IPS DF 4.7 (cell line): Measurements from ENCODE around the gene OR6B2.
"Not testable (repeated sequence)": the region's sequence is repeated elsewhere in the genome, so short reads cannot be mapped to it uniquely, and the experiment has no call there.

Experiments
- DNase-seq: peaks from one replicate; pipeline ENCODE4 v3.0.0-alpha.2; 2013; ENCODE audit warnings: low spot score; ENCODE audit errors: extremely low read depth

Gene OR6B2

GRCh38 chr2:240030379-240031094, at the start of gene OR6B2:
Gene OR6B2 (minus strand): TSS chr2:240030429. CDS start chr2:240030429, 0 bp downstream.
- no peak for DNase-seq

- no peak for DNase-seq
Observed at GRCh38 chr2:240078631-240079030, 48.4 kb upstream of the OR6B2 start.

- DNase-seq = no peak
Observed at GRCh38 chr2:240077442-240077841, 47.2 kb upstream of the OR6B2 start.

GRCh38 chr2:240074545-240074944, 44.3 kb upstream of the OR6B2 start:
- no peak for DNase-seq

- no peak for DNase-seq
Observed at GRCh38 chr2:240070907-240071306, 40.7 kb upstream of the OR6B2 start.

- DNase-seq = no peak
Observed at GRCh38 chr2:240069829-240070228, 39.6 kb upstream of the OR6B2 start.

- no peak for DNase-seq
Observed at GRCh38 chr2:240068193-240068592, 38.0 kb upstream of the OR6B2 start.

- no peak for DNase-seq
Observed at GRCh38 chr2:240066489-240066888, 36.3 kb upstream of the OR6B2 start.

- DNase-seq = no peak
Observed at GRCh38 chr2:240064898-240065297, 34.7 kb upstream of the OR6B2 start.

- peak; percentile 7 for DNase-seq
Observed at GRCh38 chr2:240060977-240061591, 30.9 kb upstream of the OR6B2 start.

GRCh38 chr2:240056678-240057077, 26.4 kb upstream of the OR6B2 start:
- DNase-seq = no peak

GRCh38 chr2:240055177-240055917, 25.1 kb upstream of the OR6B2 start:
- DNase-seq = no peak

GRCh38 chr2:240053173-240054155, 23.2 kb upstream of the OR6B2 start, which contains the start of gene OR6B3:
Gene OR6B3 (minus strand): TSS chr2:240053521.
- no peak for DNase-seq

GRCh38 chr2:240052524-240052923, 22.3 kb upstream of the OR6B2 start:
- DNase-seq = no peak

- DNase-seq = no peak
Observed at GRCh38 chr2:240051697-240052096, 21.5 kb upstream of the OR6B2 start.

- DNase-seq = no peak
Observed at GRCh38 chr2:240050278-240050677, 20.0 kb upstream of the OR6B2 start.

GRCh38 chr2:240048237-240048636, 18.0 kb upstream of the OR6B2 start:
- DNase-seq = no peak

- DNase-seq = no peak
Observed at GRCh38 chr2:240045098-240045497, 14.9 kb upstream of the OR6B2 start.

- not testable (repeated sequence) for DNase-seq
Observed at GRCh38 chr2:240044096-240044495, 13.9 kb upstream of the OR6B2 start.

GRCh38 chr2:240043279-240043989, 13.2 kb upstream of the OR6B2 start:
- no peak for DNase-seq
